KMS-11 (cell line): ENCODE results near the gene GCHFR.

Source experiments
- H2AFZ ChIP-seq: fragments of 200-600 bp; sonication (generic); 2 replicates; pipeline ENCODE4 v1.6.1; 2016; ENCODE audit warnings: antibody characterized with exemption, mixed run types, low read depth
- H3K27ac ChIP-seq: fragments of 200-600 bp; sonication (generic); 2 replicates; pipeline ENCODE4 v1.6.1; 2016; ENCODE audit warnings: mild to moderate bottlenecking, mixed run types
- H3K27me3 ChIP-seq: fragments of 200-600 bp; sonication (generic); 2 replicates; pipeline ENCODE4 v1.6.1; 2017; ENCODE audit warnings: mild to moderate bottlenecking, low read depth, mixed run types, moderate library complexity; ENCODE audit not compliant: insufficient read depth
- H3K36me3 ChIP-seq: fragments of 200-600 bp; sonication (generic); 2 replicates; pipeline ENCODE4 v1.6.1; 2017; ENCODE audit warnings: mild to moderate bottlenecking, mixed run types; ENCODE audit not compliant: insufficient read depth
- H3K4me1 ChIP-seq: fragments of 200-600 bp; sonication (generic); 2 replicates; pipeline ENCODE4 v1.6.1; 2016; ENCODE audit warnings: mild to moderate bottlenecking, low read depth, mixed run types; ENCODE audit not compliant: poor library complexity, severe bottlenecking
- H3K4me2 ChIP-seq: fragments of 200-600 bp; sonication (generic); 2 replicates; pipeline ENCODE4 v1.7.0; 2016; ENCODE audit warnings: mild to moderate bottlenecking, mixed run types
- H3K4me3 ChIP-seq: fragments of 200-600 bp; sonication (generic); IDR thresholded peaks from 2 replicates; pipeline ENCODE4 v1.6.1; 2017; ENCODE audit warnings: low read depth, low read length, mixed read lengths; ENCODE audit not compliant: insufficient read depth
- H3K79me2 ChIP-seq: fragments of 200-600 bp; sonication (generic); 2 replicates; pipeline ENCODE4 v1.6.1; 2016; ENCODE audit warnings: low read depth, mixed run types; ENCODE audit not compliant: insufficient read depth
- H3K9ac ChIP-seq: fragments of 200-600 bp; sonication (generic); 2 replicates; pipeline ENCODE4 v1.6.1; 2016; ENCODE audit warnings: mild to moderate bottlenecking, mixed run types
- H4K20me1 ChIP-seq: fragments of 200-600 bp; sonication (generic); 2 replicates; pipeline ENCODE4 v1.6.1; 2016; ENCODE audit warnings: mild to moderate bottlenecking, mixed run types; ENCODE audit not compliant: insufficient read depth
- TF ChIP-seq, protein P1 (sequence below): fragments of 200-600 bp; sonication (generic); conservative IDR thresholded peaks from 2 replicates; pipeline ENCODE4 v1.6.1; 2017; ENCODE audit warnings: low read depth, mild to moderate bottlenecking, antibody characterized with exemption, low read length, moderate library complexity, mixed read lengths

GCHFR gene

DNA sequence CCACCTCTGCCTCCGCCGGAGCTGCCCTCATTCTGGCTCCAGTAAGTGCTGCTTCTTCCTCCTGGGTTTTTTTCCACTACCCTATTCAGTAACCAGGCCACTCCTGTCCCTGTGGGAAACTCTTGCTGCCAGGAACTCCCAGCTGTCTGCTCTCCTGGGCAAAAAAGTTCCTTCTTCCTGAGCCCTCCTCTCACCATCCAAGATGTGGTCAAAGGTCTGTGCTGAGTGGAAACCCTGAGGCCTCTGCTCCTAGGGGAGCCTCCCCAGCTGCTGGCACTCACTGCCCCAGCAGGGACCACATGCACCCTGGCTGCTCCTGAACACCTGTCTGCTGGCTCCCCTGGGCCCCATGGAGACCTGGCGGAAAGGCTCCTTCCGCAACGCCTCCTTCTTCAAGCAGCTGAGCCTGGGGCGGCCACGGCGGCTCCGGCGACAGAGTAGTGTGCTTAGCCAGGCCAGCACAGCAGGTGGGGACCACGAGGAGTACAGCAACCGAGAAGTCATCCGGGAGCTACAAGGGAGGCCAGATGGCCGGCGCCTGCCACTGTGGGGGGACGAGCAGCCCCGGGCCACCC is 6.4 kb downstream of the GCHFR start:
- H3K27me3 ChIP-seq: no peaks in the 10 kb centered on the region
- H3K4me1 ChIP-seq: peaks cover 15% of the 10 kb centered on the region
- TF ChIP-seq, protein P1, sequence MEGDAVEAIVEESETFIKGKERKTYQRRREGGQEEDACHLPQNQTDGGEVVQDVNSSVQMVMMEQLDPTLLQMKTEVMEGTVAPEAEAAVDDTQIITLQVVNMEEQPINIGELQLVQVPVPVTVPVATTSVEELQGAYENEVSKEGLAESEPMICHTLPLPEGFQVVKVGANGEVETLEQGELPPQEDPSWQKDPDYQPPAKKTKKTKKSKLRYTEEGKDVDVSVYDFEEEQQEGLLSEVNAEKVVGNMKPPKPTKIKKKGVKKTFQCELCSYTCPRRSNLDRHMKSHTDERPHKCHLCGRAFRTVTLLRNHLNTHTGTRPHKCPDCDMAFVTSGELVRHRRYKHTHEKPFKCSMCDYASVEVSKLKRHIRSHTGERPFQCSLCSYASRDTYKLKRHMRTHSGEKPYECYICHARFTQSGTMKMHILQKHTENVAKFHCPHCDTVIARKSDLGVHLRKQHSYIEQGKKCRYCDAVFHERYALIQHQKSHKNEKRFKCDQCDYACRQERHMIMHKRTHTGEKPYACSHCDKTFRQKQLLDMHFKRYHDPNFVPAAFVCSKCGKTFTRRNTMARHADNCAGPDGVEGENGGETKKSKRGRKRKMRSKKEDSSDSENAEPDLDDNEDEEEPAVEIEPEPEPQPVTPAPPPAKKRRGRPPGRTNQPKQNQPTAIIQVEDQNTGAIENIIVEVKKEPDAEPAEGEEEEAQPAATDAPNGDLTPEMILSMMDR: no peak
- H3K79me2 ChIP-seq: no peaks in the 10 kb centered on the region
- no peaks in the 10 kb centered on the region for H4K20me1 ChIP-seq
- no peaks in the 10 kb centered on the region for H3K36me3 ChIP-seq
- no peak overlapping the region for H3K27ac ChIP-seq
- no peak overlapping the region for H2AFZ ChIP-seq
- no peak overlapping the region for H3K9ac ChIP-seq
- no peak overlapping the region for H3K4me2 ChIP-seq
- no peak overlapping the region for H3K4me3 ChIP-seq

DNA sequence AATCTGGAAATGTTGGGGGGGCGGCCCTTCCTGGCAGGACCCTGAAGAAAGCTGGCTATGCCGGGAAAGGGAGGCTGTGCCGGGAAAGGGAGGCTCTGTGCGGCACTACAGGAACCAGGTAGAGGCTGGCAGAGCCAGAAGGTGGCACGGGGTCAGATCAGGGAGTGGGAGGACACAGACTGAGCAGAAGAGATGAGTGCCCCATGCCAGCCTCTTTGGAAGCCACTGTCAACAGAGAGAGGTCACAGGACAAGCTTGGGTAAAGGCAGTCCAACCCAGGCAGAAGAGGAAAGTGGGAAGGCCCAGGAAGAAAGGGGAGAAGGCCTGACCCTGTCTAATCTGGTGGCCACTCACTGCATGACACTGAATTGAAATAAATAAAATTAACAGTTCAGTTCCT is 7.4 kb downstream of the GCHFR start:
- no peak overlapping the region for H3K9ac ChIP-seq
- no peak overlapping the region for H3K4me2 ChIP-seq
- H3K27me3 ChIP-seq: no peaks in the 10 kb centered on the region
- H3K4me1 ChIP-seq: peaks cover 10% of the 10 kb centered on the region
- TF ChIP-seq, protein P1: no peak
- no peaks in the 10 kb centered on the region for H3K79me2 ChIP-seq
- H3K27ac ChIP-seq: no peak overlapping the region
- no peak overlapping the region for H2AFZ ChIP-seq
- no peak overlapping the region for H3K4me3 ChIP-seq
- no peaks in the 10 kb centered on the region for H3K36me3 ChIP-seq
- H4K20me1 ChIP-seq: no peaks in the 10 kb centered on the region

- H3K9ac ChIP-seq: no peak overlapping the region
- no peak overlapping the region for H2AFZ ChIP-seq
- H3K4me1 ChIP-seq: peaks cover 12% of the 10 kb centered on the region
- no peaks in the 10 kb centered on the region for H3K36me3 ChIP-seq
- H3K27ac ChIP-seq: no peak overlapping the region
- no peaks in the 10 kb centered on the region for H3K79me2 ChIP-seq
- no peak overlapping the region for H3K4me2 ChIP-seq
- no peaks in the 10 kb centered on the region for H4K20me1 ChIP-seq
- TF ChIP-seq, protein P1: no peak
- H3K27me3 ChIP-seq: no peaks in the 10 kb centered on the region
- H3K4me3 ChIP-seq: no peak overlapping the region
Measured at GRCh38 chr15:40772014-40772413, 8.1 kb downstream of the GCHFR start.

DNA sequence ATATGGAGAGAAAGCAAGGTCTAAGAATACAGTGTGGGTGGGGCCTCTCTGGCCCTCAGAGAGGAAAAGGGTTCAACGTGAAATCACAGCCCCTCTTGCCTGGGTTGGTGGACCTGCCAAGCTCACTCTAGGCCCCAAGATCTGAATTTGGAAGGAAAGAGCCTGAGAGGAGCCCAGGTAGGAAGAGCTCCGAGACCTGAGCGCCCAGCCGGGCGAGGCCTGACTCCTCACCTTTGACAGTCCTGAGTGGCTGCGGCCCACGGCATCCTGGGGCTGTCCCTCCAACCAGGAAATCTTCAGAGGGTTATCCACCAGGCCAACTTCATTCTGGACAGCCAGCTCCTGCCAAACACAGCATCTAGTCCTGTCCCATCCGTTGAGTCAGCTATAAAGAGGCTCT is 9.6 kb downstream of the GCHFR start:
- peaks cover 22% of the 10 kb centered on the region for H3K4me1 ChIP-seq
- TF ChIP-seq, protein P1: no peak
- H3K27ac ChIP-seq: no peak overlapping the region
- no peak overlapping the region for H3K4me3 ChIP-seq
- H3K4me2 ChIP-seq: no peak overlapping the region
- H2AFZ ChIP-seq: no peak overlapping the region
- H4K20me1 ChIP-seq: no peaks in the 10 kb centered on the region
- H3K27me3 ChIP-seq: no peaks in the 10 kb centered on the region
- H3K36me3 ChIP-seq: no peaks in the 10 kb centered on the region
- H3K9ac ChIP-seq: no peak overlapping the region
- H3K79me2 ChIP-seq: no peaks in the 10 kb centered on the region
